Measurements from ENCODE around the gene SH3YL1.

Gene SH3YL1

GRCh38 chr2:288758-289361 lies 25.0 kb upstream of the SH3YL1 start:
- Histone ChIP-seq H3K27me3 (ENCODE audit: control insufficient read depth in 1 of 2, insufficient read depth in 2 of 2, low read length in 2 of 2) (peaks cover 0 to 32% of the 10 kb centered on the region in 2 donors), H3K4me3 (ENCODE audit: low read depth in 1 of 2, low read length in 2 of 2) (peak overlapping the region; percentile 67 to 71), H3K36me3 (ENCODE audit: control insufficient read depth in 1 of 2, insufficient read depth in 2 of 2, low read length in 2 of 2) (no peaks in the 10 kb centered on the region), H3K4me1 (ENCODE audit: control insufficient read depth in 1 of 2, insufficient read depth in 2 of 2, low read length in 2 of 2) (peaks cover 18 to 32% of the 10 kb centered on the region in 2 donors), H3K9ac (ENCODE audit: low read depth in 1 of 2, low read length in 2 of 2) (peak overlapping the region in 1 of 2 donors; percentile 11), H3K27ac (ENCODE audit: low read depth, low read length) (no peak overlapping the region), H3K9me3 (ENCODE audit: control insufficient read depth in 1 of 2, low read length in 2 of 2) (no peaks in the 10 kb centered on the region)

GRCh38 chr2:287911-288757 lies 24.3 kb upstream of the SH3YL1 start, which contains the start of gene ALKAL2:
Gene ALKAL2, minus strand, starts transcription at chr2:288091. Its CDS starts 256 bp downstream, at chr2:287835.
- Histone ChIP-seq H3K9ac (ENCODE audit: low read depth in 1 of 2, low read length in 2 of 2) (peak within 1 kb of the TSS in 1 of 2 donors; percentile 29), H3K9me3 (ENCODE audit: control insufficient read depth in 1 of 2, low read length in 2 of 2) (no peaks in the 10 kb centered on the region), H3K4me3 (ENCODE audit: low read depth in 1 of 2, low read length in 2 of 2) (peak within 1 kb of the TSS; percentile 13 to 51), H3K27ac (ENCODE audit: low read depth, low read length) (peak within 1 kb of the TSS; percentile 7), H3K4me1 (ENCODE audit: control insufficient read depth in 1 of 2, insufficient read depth in 2 of 2, low read length in 2 of 2) (peaks cover 18 to 32% of the 10 kb centered on the region in 2 donors), H3K36me3 (ENCODE audit: control insufficient read depth in 1 of 2, insufficient read depth in 2 of 2, low read length in 2 of 2) (peaks cover 0 to 3% of the 10 kb centered on the region in 2 donors), H3K27me3 (ENCODE audit: control insufficient read depth in 1 of 2, insufficient read depth in 2 of 2, low read length in 2 of 2) (peaks cover 0 to 32% of the 10 kb centered on the region in 2 donors)

GRCh38 chr2:287471-287885 lies 23.6 kb upstream of the SH3YL1 start:
- Histone ChIP-seq H3K4me1 (ENCODE audit: control insufficient read depth in 1 of 2, insufficient read depth in 2 of 2, low read length in 2 of 2) (peaks cover 21 to 32% of the 10 kb centered on the region in 2 donors), H3K4me3 (ENCODE audit: low read depth in 1 of 2, low read length in 2 of 2) (peak overlapping the region; percentile 13 to 51), H3K36me3 (ENCODE audit: control insufficient read depth in 1 of 2, insufficient read depth in 2 of 2, low read length in 2 of 2) (peaks cover 6% of the 10 kb centered on the region in 2 donors), H3K27me3 (ENCODE audit: control insufficient read depth in 1 of 2, insufficient read depth in 2 of 2, low read length in 2 of 2) (peaks cover 0 to 32% of the 10 kb centered on the region in 2 donors), H3K9ac (ENCODE audit: low read depth in 1 of 2, low read length in 2 of 2) (peak overlapping the region in 1 of 2 donors; percentile 29), H3K27ac (ENCODE audit: low read depth, low read length) (no peak overlapping the region), H3K9me3 (ENCODE audit: control insufficient read depth in 1 of 2, low read length in 2 of 2) (no peaks in the 10 kb centered on the region)

GRCh38 chr2:286774-287392 lies 23.1 kb upstream of the SH3YL1 start:
- H3K27me3 ChIP-seq (ENCODE audit: control insufficient read depth in 1 of 2, insufficient read depth in 2 of 2, low read length in 2 of 2) = peaks cover 0 to 27% of the 10 kb centered on the region in 2 donors
- peak overlapping the region in 1 of 2 donors; percentile 29 for H3K9ac ChIP-seq (ENCODE audit: low read depth in 1 of 2, low read length in 2 of 2)
- peaks cover 27 to 32% of the 10 kb centered on the region in 2 donors for H3K4me1 ChIP-seq (ENCODE audit: control insufficient read depth in 1 of 2, insufficient read depth in 2 of 2, low read length in 2 of 2)
- peaks cover 8 to 11% of the 10 kb centered on the region in 2 donors for H3K36me3 ChIP-seq (ENCODE audit: control insufficient read depth in 1 of 2, insufficient read depth in 2 of 2, low read length in 2 of 2)
- no peaks in the 10 kb centered on the region for H3K9me3 ChIP-seq (ENCODE audit: control insufficient read depth in 1 of 2, low read length in 2 of 2)
- H3K4me3 ChIP-seq (ENCODE audit: low read depth in 1 of 2, low read length in 2 of 2) = peak overlapping the region; percentile 13 to 51
- H3K27ac ChIP-seq (ENCODE audit: low read depth, low read length) = no peak overlapping the region

- H3K36me3 ChIP-seq (ENCODE audit: control insufficient read depth in 1 of 2, insufficient read depth in 2 of 2, low read length in 2 of 2) = peaks cover 13 to 20% of the 10 kb centered on the region in 2 donors
- peaks cover 28 to 32% of the 10 kb centered on the region in 2 donors for H3K4me1 ChIP-seq (ENCODE audit: control insufficient read depth in 1 of 2, insufficient read depth in 2 of 2, low read length in 2 of 2)
- peak overlapping the region; percentile 5 to 27 for H3K4me3 ChIP-seq (ENCODE audit: low read depth in 1 of 2, low read length in 2 of 2)
- H3K9me3 ChIP-seq (ENCODE audit: control insufficient read depth in 1 of 2, low read length in 2 of 2) = no peaks in the 10 kb centered on the region
- H3K27me3 ChIP-seq (ENCODE audit: control insufficient read depth in 1 of 2, insufficient read depth in 2 of 2, low read length in 2 of 2) = peaks cover 0 to 22% of the 10 kb centered on the region in 2 donors
- no peak overlapping the region for H3K27ac ChIP-seq (ENCODE audit: low read depth, low read length)
- no peak overlapping the region for H3K9ac ChIP-seq (ENCODE audit: low read depth in 1 of 2, low read length in 2 of 2)
Measured at GRCh38 chr2:286035-286434, 22.2 kb upstream of the SH3YL1 start.

GRCh38 chr2:285531-285930 lies 21.7 kb upstream of the SH3YL1 start:
- peaks cover 0 to 17% of the 10 kb centered on the region in 2 donors for H3K27me3 ChIP-seq (ENCODE audit: control insufficient read depth in 1 of 2, insufficient read depth in 2 of 2, low read length in 2 of 2)
- peaks cover 28 to 32% of the 10 kb centered on the region in 2 donors for H3K4me1 ChIP-seq (ENCODE audit: control insufficient read depth in 1 of 2, insufficient read depth in 2 of 2, low read length in 2 of 2)
- H3K9me3 ChIP-seq (ENCODE audit: control insufficient read depth in 1 of 2, low read length in 2 of 2) = no peaks in the 10 kb centered on the region
- H3K36me3 ChIP-seq (ENCODE audit: control insufficient read depth in 1 of 2, insufficient read depth in 2 of 2, low read length in 2 of 2) = peaks cover 17 to 25% of the 10 kb centered on the region in 2 donors
- H3K9ac ChIP-seq (ENCODE audit: low read depth in 1 of 2, low read length in 2 of 2) = no peak overlapping the region
- H3K27ac ChIP-seq (ENCODE audit: low read depth, low read length) = no peak overlapping the region
- peak overlapping the region in 1 of 2 donors; percentile 5 for H3K4me3 ChIP-seq (ENCODE audit: low read depth in 1 of 2, low read length in 2 of 2)

GRCh38 chr2:284896-285492 lies 21.2 kb upstream of the SH3YL1 start:
- Histone ChIP-seq H3K4me1 (ENCODE audit: control insufficient read depth in 1 of 2, insufficient read depth in 2 of 2, low read length in 2 of 2) (peaks cover 28 to 32% of the 10 kb centered on the region in 2 donors), H3K9me3 (ENCODE audit: control insufficient read depth in 1 of 2, low read length in 2 of 2) (no peaks in the 10 kb centered on the region), H3K27me3 (ENCODE audit: control insufficient read depth in 1 of 2, insufficient read depth in 2 of 2, low read length in 2 of 2) (peaks cover 0 to 16% of the 10 kb centered on the region in 2 donors), H3K27ac (ENCODE audit: low read depth, low read length) (no peak overlapping the region), H3K9ac (ENCODE audit: low read depth in 1 of 2, low read length in 2 of 2) (no peak overlapping the region), H3K4me3 (ENCODE audit: low read depth in 1 of 2, low read length in 2 of 2) (no peak overlapping the region), H3K36me3 (ENCODE audit: control insufficient read depth in 1 of 2, insufficient read depth in 2 of 2, low read length in 2 of 2) (peaks cover 20 to 30% of the 10 kb centered on the region in 2 donors)

- H3K27me3 ChIP-seq (ENCODE audit: control insufficient read depth in 1 of 2, insufficient read depth in 2 of 2, low read length in 2 of 2) = peaks cover 0 to 9% of the 10 kb centered on the region in 2 donors
Measured at GRCh38 chr2:283996-284794, 20.4 kb upstream of the SH3YL1 start.

More at GRCh38 chr2:283996-284794, 20.4 kb upstream of the SH3YL1 start:
- Histone ChIP-seq H3K4me3 (ENCODE audit: low read depth in 1 of 2, low read length in 2 of 2) (no peak overlapping the region), H3K9ac (ENCODE audit: low read depth in 1 of 2, low read length in 2 of 2) (no peak overlapping the region), H3K36me3 (ENCODE audit: control insufficient read depth in 1 of 2, insufficient read depth in 2 of 2, low read length in 2 of 2) (peaks cover 26 to 37% of the 10 kb centered on the region in 2 donors), H3K4me1 (ENCODE audit: control insufficient read depth in 1 of 2, insufficient read depth in 2 of 2, low read length in 2 of 2) (peaks cover 25% of the 10 kb centered on the region in 2 donors), H3K27ac (ENCODE audit: low read depth, low read length) (no peak overlapping the region), H3K9me3 (ENCODE audit: control insufficient read depth in 1 of 2, low read length in 2 of 2) (no peaks in the 10 kb centered on the region)
